Colonic mucosa (tissue), 4 donors: ENCODE measurements around the gene TRIM67. TPM values are rescaled to one million over a fixed set of nuclear protein-coding genes. Genes with fewer than 3 reads are reported as not detected.

Experiments used
- DNase-seq: peaks from one replicate; pipeline ENCODE4 v3.0.0-alpha.2; 2020
- H3K27ac ChIP-seq: fragments of 200-600 bp; one replicate; pipeline ENCODE4 v1.8.0; 2021
- H3K27me3 ChIP-seq: fragments of 200-600 bp; one replicate; pipeline ENCODE4 v1.8.0; 2021
- H3K36me3 ChIP-seq: fragments of 200-600 bp; one replicate; pipeline ENCODE4 v1.8.0; 2021
- H3K4me1 ChIP-seq: fragments of 200-600 bp; one replicate; pipeline ENCODE4 v1.8.0; 2021; ENCODE audit warnings: mild to moderate bottlenecking
- H3K4me3 ChIP-seq: fragments of 200-600 bp; one replicate; pipeline ENCODE4 v1.8.0; 2021
- H3K9ac ChIP-seq, 2 donors: one replicate each; pipeline ENCODE4 v1.7.0; 2013; ENCODE audit warnings: control low read depth in 2 of 2, low read depth in 2 of 2, low read length in 2 of 2
- H3K9me3 ChIP-seq: fragments of 200-600 bp; one replicate; pipeline ENCODE4 v1.8.0; 2021
- CTCF ChIP-seq: fragments of 200-600 bp; IDR thresholded peaks from one replicate; pipeline ENCODE4 v1.8.0; 2022; ENCODE audit warnings: antibody characterized with exemption, mild to moderate bottlenecking
- intact Hi-C: fragments of 100-400 bp; cut with DNase I; formaldehyde crosslinking; loops from one replicate; pipeline ENCODE4 v1.14.1; 2022
- total RNA-seq, 2 donors: library from RNA; stranded (reverse); fragmentation: NEBNext Ultra II Directional in 1 of 2; extraction: Animal tissue kit (Norgen Biotek cat#: 25700) in 1 of 2; gene quantifications; one replicate each; pipeline ENCODE4 v1.2.1, GENCODE V29; 2021
- donor health status: healthy.
- donor health status: DM: no; HTN: no; CAD: no.
- donor health status: DM: no; HTN: no; CAD: no.

The TRIM67 gene
- total RNA-seq, 2 donors from 2014 or later = 0.03 TPM; not detected in 1

- DNase-seq = no peak
- H3K4me1 ChIP-seq = no peaks in the 10 kb centered on the region
- no peak overlapping the region for H3K4me3 ChIP-seq
- no peak for TF ChIP-seq CTCF
- intact Hi-C loops = no loop called here
- H3K9ac ChIP-seq = no peak overlapping the region
- no peak overlapping the region for H3K27ac ChIP-seq
- no peaks in the 10 kb centered on the region for H3K9me3 ChIP-seq
- no peaks in the 10 kb centered on the region for H3K27me3 ChIP-seq
- H3K36me3 ChIP-seq = no peaks in the 10 kb centered on the region
These were observed 28.6 kb downstream of the TRIM67 start for GRCh38 chr1:231190456-231190855.

GRCh38 chr1:231192620-231193163 is 30.8 kb downstream of the TRIM67 start:
- Histone ChIP-seq H3K9me3 (no peaks in the 10 kb centered on the region), H3K27me3 (no peaks in the 10 kb centered on the region)
- TF ChIP-seq CTCF = no peak

GRCh38 chr1:231193710-231194340 is 32.0 kb downstream of the TRIM67 start:
- H3K4me1 ChIP-seq = no peaks in the 10 kb centered on the region
- H3K27me3 ChIP-seq = no peaks in the 10 kb centered on the region
- intact Hi-C loops = no loop called here
- H3K4me3 ChIP-seq = no peak overlapping the region
- H3K36me3 ChIP-seq = no peaks in the 10 kb centered on the region
- DNase-seq = no peak
- no peaks in the 10 kb centered on the region for H3K9me3 ChIP-seq
- TF ChIP-seq CTCF = no peak
- H3K27ac ChIP-seq = no peak overlapping the region
- H3K9ac ChIP-seq = no peak overlapping the region

More at GRCh38 chr1:231192620-231193163, 30.8 kb downstream of the TRIM67 start:
- Histone ChIP-seq H3K9ac (no peak overlapping the region), H3K4me1 (no peaks in the 10 kb centered on the region), H3K27ac (no peak overlapping the region), H3K4me3 (no peak overlapping the region), H3K36me3 (no peaks in the 10 kb centered on the region)
- intact Hi-C loops = no loop called here
- peak; percentile 49 for DNase-seq

DNA sequence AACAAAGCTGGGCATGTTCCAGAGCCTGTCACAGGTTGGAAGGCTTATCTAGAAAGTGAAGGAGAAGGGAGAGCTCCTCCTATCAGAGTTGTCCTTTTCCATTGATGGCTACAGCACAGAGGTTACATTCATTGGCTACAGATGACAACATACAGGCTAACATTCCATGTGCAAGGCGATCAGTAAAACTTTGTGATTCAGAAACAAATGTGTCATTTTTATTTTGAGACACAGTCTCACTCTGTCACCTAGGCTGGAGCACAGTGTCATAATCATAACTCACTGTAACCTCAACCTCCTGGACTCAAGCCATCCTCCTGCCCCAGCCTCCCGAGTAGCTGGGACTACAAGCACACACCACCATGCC is 32.6 kb downstream of the TRIM67 start:
- H3K9ac ChIP-seq = no peak overlapping the region
- no peaks in the 10 kb centered on the region for H3K9me3 ChIP-seq
- no peak overlapping the region for H3K27ac ChIP-seq
- intact Hi-C loops = no loop called here
- no peak overlapping the region for H3K4me3 ChIP-seq
- H3K36me3 ChIP-seq = no peaks in the 10 kb centered on the region
- DNase-seq = no peak
- TF ChIP-seq CTCF = no peak
- no peaks in the 10 kb centered on the region for H3K4me1 ChIP-seq
- H3K27me3 ChIP-seq = no peaks in the 10 kb centered on the region

GRCh38 chr1:231194843-231195516 is 33.1 kb downstream of the TRIM67 start:
- Histone ChIP-seq H3K9ac (no peak overlapping the region), H3K4me3 (no peak overlapping the region), H3K9me3 (no peaks in the 10 kb centered on the region), H3K4me1 (no peaks in the 10 kb centered on the region), H3K27me3 (no peaks in the 10 kb centered on the region), H3K27ac (no peak overlapping the region), H3K36me3 (no peaks in the 10 kb centered on the region)
- intact Hi-C loops = no loop called here
- no peak for DNase-seq
- TF ChIP-seq CTCF = no peak
